Muscle of leg (tissue), 11 donors: ENCODE results near the gene GRIA2. TPM values are rescaled to one million over a fixed set of nuclear protein-coding genes. Genes with fewer than 3 reads are reported as not detected.

Source experiments
- DNase-seq: peaks from one replicate; pipeline ENCODE4 v3.0.0; 2013
- H3K27ac ChIP-seq: one replicate; pipeline ENCODE4 v1.5.1; 2013; ENCODE audit warnings: mild to moderate bottlenecking, low read length, control low read depth
- H3K27me3 ChIP-seq: one replicate; pipeline ENCODE4 v1.6.1; 2013; ENCODE audit warnings: low read length; ENCODE audit not compliant: control insufficient read depth, insufficient read depth
- H3K36me3 ChIP-seq: one replicate; pipeline ENCODE4 v1.6.1; 2013; ENCODE audit warnings: low read length; ENCODE audit not compliant: control insufficient read depth, insufficient read depth
- H3K4me1 ChIP-seq: one replicate; pipeline ENCODE4 v1.6.1; 2013; ENCODE audit warnings: low read length; ENCODE audit not compliant: control insufficient read depth, insufficient read depth
- H3K4me3 ChIP-seq: one replicate; pipeline ENCODE4 v1.5.1; 2013; ENCODE audit warnings: low read length, control low read depth
- H3K9me3 ChIP-seq: replicated peaks from 2 replicates; pipeline ENCODE4 v1.6.1; 2013; ENCODE audit warnings: low read depth, low read length; ENCODE audit not compliant: control insufficient read depth
- WGBS: methylation state at CpG from one replicate; pipeline ENCODE4 v1.1.5; 2013; ENCODE audit warnings: missing lambda C conversion rate; ENCODE audit not compliant: insufficient coverage; 5-methylcytosine and 5-hydroxymethylcytosine counted together
- polyA plus RNA-seq, 8 donors: library from polyadenylated mRNA; unstranded; fragments of 120-200 nt; gene quantifications; one replicate each; pipeline versions ENCODE4 v1.2.1 to v1.2.3, GENCODE V29; 2013; ENCODE audit warnings: inconsistent platforms in 1 of 8, low replicate concordance in 1 of 8; ENCODE audit not compliant: insufficient read length in 8 of 8, insufficient read depth in 1 of 8
- total RNA-seq: library from RNA; stranded (reverse); fragments of 120-200 nt; gene quantifications from one replicate; pipeline ENCODE4 v1.2.4, GENCODE V29; 2013

The GRIA2 gene
- total and polyA plus RNA-seq, 9 donors, result 4.2 to 9.7 (median 5.6) TPM

DNA sequence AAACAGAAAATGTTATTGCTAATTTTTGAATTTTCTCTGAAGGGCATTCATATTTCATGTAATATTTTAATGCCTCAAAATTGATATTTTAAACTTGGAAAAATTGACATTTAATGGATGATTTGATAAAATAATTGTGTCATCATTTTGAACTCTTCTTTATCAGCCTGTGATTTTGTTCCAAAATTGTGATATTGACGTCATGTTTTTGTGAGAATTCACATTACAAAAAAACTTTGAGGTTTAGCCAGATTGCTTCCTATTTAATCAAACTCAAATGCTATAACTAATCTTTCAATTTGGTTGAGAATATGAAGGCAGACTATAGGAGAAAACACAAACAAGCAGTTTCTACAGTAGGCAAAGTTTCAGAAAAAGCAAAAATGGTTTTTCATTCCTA, 137.4 kb downstream of the GRIA2 start:
- H3K27ac ChIP-seq, result no peak overlapping the region
- no peaks in the 10 kb centered on the region for H3K27me3 ChIP-seq
- no peaks in the 10 kb centered on the region for H3K36me3 ChIP-seq
- no CpG with 5 or more reads among the region's 1 CpG for WGBS
- H3K4me1 ChIP-seq, result no peaks in the 10 kb centered on the region
- no peaks in the 10 kb centered on the region for H3K9me3 ChIP-seq
- no peak for DNase-seq
- H3K4me3 ChIP-seq, result no peak overlapping the region

DNA sequence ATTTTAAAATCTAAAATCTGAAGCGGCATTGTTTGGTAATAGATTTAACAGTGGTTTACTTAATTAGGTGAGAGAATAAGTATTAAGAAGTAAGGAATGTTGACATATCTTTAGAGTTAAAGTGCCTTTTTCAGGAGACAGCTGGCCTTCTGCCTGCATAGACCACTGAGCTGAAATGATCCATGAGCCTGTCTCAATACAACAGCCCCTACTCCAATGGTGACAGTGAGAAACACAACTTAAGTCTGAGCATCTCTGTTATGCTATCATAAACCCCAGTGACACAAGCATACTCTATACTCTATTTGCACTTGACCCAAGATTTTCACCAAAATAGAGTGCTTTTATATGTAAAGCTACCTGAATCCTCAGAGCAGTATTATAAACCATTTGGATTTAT, 137.9 kb downstream of the GRIA2 start:
- no peak for DNase-seq
- WGBS, result 80% methylated on average over 1 of the region's 1 CpG
- H3K4me1 ChIP-seq, result no peaks in the 10 kb centered on the region
- H3K4me3 ChIP-seq, result no peak overlapping the region
- H3K36me3 ChIP-seq, result no peaks in the 10 kb centered on the region
- no peaks in the 10 kb centered on the region for H3K27me3 ChIP-seq
- H3K9me3 ChIP-seq, result no peaks in the 10 kb centered on the region
- no peak overlapping the region for H3K27ac ChIP-seq

DNA sequence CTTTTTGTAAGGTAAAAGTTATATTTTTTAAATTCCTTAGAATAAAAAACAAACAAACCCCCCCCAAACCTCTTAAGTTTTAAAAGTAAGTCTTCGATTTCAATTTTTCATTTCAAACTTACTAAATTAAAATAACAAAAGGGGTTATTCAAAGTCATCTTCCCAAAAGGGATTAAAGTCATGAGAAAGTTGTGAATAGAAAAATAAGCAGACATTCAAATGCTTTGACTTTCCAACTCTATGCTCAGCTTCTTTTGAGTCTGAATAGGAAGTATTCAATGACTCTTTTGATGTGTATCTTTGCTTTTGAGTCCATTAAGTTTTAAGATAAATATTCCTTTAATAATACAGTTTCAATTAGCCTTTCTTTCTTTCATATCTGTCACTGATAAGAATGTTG, 138.3 kb downstream of the GRIA2 start:
- Histone ChIP-seq H3K27me3 (no peaks in the 10 kb centered on the region), H3K36me3 (no peaks in the 10 kb centered on the region), H3K27ac (no peak overlapping the region), H3K4me1 (no peaks in the 10 kb centered on the region), H3K4me3 (no peak overlapping the region), H3K9me3 (no peaks in the 10 kb centered on the region)
- no peak for DNase-seq
- WGBS, result no CpG with 5 or more reads among the region's 1 CpG

DNA sequence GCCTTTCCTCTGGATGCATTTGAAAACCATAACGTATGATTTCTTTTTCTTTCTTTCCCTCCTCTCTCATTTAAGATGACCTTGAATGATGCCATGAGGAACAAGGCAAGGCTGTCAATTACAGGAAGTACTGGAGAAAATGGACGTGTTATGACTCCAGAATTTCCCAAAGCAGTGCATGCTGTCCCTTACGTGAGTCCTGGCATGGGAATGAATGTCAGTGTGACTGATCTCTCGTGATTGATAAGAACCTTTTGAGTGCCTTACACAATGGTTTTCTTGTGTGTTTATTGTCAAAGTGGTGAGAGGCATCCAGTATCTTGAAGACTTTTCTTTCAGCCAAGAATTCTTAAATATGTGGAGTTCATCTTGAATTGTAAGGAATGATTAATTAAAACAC, 142.8 kb downstream of the GRIA2 start:
- Histone ChIP-seq H3K4me3 (no peak overlapping the region), H3K27ac (no peak overlapping the region), H3K27me3 (no peaks in the 10 kb centered on the region), H3K9me3 (no peaks in the 10 kb centered on the region), H3K36me3 (no peaks in the 10 kb centered on the region), H3K4me1 (no peaks in the 10 kb centered on the region)
- no peak for DNase-seq
- WGBS, result 71% methylated on average over 3 of the region's 4 CpGs

DNA sequence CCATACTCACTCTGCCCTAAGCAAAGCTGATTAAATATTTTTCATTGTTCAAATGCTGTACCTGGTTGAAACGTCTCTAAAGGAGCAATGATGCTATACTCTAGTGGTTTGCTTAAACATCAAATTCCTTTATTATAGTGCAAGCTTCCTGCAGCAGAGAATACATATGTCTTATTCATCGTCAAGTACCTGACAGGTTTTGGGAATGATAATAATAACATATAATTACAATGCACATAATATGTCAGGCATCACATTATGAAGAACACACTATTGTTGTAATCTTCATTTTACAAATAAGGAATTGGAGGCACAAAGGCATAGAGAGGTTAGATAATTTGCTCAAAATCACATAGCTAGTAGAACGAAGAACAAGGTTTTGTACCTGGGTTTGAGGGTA, 151.6 kb downstream of the GRIA2 start:
- WGBS, result no CpG with 5 or more reads among the region's 3 CpGs
- no peaks in the 10 kb centered on the region for H3K36me3 ChIP-seq
- no peak overlapping the region for H3K27ac ChIP-seq
- no peaks in the 10 kb centered on the region for H3K9me3 ChIP-seq
- no peaks in the 10 kb centered on the region for H3K27me3 ChIP-seq
- DNase-seq, result no peak
- H3K4me3 ChIP-seq, result no peak overlapping the region
- H3K4me1 ChIP-seq, result no peaks in the 10 kb centered on the region

DNA sequence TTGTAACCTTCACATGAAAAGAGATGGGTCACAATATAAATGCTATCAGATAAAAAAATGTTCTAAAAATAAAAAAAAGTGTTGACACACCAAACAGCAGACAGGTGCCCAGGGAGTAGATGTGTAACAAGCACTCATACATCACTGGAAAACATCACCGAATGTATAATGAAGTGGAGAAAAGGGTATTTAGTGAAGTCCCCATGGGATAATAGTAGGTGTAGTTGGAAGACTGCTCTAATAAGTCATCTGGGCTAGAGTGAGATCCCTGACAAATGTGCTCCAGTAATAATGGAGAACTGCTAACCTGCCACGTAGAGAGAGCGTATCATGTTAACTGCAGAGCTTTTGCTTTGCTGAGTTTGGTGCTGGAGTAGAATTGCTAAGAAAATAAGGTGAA, 152.0 kb downstream of the GRIA2 start:
- Histone ChIP-seq H3K27ac (no peak overlapping the region), H3K9me3 (no peaks in the 10 kb centered on the region), H3K27me3 (no peaks in the 10 kb centered on the region), H3K4me3 (no peak overlapping the region), H3K36me3 (no peaks in the 10 kb centered on the region), H3K4me1 (no peaks in the 10 kb centered on the region)
- WGBS, result no CpG with 5 or more reads among the region's 3 CpGs
- no peak for DNase-seq

DNA sequence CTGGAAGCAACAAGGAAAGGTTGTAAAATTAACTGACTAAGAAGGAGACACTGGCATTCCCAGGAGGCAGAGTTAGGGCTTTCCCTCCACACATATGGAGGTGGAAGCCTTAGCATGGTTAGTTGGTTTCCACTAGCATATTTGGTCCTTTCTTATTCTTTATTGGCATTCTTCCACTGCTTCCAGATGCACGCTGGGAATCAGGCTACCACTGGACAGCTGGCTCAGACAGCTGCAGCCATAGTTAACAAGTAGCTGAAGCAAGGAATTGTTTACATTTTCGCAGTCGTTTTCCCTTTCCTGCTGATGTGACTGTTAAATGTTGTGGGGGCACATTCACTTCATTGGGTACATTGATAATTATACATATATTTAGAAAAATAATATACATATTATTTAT, 169.2 kb downstream of the GRIA2 start:
- no peak overlapping the region for H3K27ac ChIP-seq
- DNase-seq, result peak; percentile 74
- H3K27me3 ChIP-seq, result no peaks in the 10 kb centered on the region
- no peak overlapping the region for H3K4me3 ChIP-seq
- WGBS, result no CpG with 5 or more reads among the region's 3 CpGs
- H3K36me3 ChIP-seq, result no peaks in the 10 kb centered on the region
- H3K9me3 ChIP-seq, result no peaks in the 10 kb centered on the region
- H3K4me1 ChIP-seq, result no peaks in the 10 kb centered on the region

DNA sequence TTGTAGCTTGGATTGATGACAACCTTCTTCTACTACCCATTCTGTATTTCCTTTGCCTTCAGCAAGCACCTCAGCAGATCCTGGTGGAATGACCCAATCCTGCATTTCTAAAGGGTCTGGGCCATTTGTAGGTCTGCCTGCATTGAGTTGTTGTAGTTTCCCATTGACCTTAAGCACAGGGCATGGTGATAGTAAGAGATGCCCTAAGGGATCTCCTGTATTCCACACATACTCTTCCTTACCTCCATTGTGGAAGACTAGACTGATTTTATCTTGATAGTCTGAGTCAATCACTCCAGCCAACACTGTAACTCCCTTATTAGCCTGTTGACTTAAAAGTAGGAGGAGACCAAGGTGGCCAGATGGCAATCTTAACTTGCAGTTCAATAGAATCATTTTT, 184.5 kb downstream of the GRIA2 start:
- Histone ChIP-seq H3K9me3 (no peaks in the 10 kb centered on the region), H3K27me3 (no peaks in the 10 kb centered on the region), H3K36me3 (no peaks in the 10 kb centered on the region), H3K27ac (no peak overlapping the region), H3K4me1 (no peaks in the 10 kb centered on the region), H3K4me3 (no peak overlapping the region)
- DNase-seq, result no peak

Other genes starting within 250 kb of the GRIA2 start
- gene PDGFC, start 248.9 kb upstream of the GRIA2 start, total RNA-seq, result 34.6 TPM
- 10 to 100 TPM; 27.7 to 50.9 (median 34.2) TPM for gene PDGFC, start 248.9 kb upstream of the GRIA2 start, polyA plus RNA-seq
- 8.9 TPM for gene GLRB, start 144.6 kb upstream of the GRIA2 start, total RNA-seq
- gene GLRB, start 144.6 kb upstream of the GRIA2 start, polyA plus RNA-seq, result 1 to 10 TPM; 3.9 to 7.6 (median 6.3) TPM